GM18511 (cell line): ENCODE data around the gene TSHZ2.
"Not testable (repeated sequence)": the region's sequence is repeated elsewhere in the genome, so short reads cannot be mapped to it uniquely, and the experiment has no call there.

Experiments
- ATAC-seq: cut with Tn5 transposase; IDR thresholded peaks from one replicate; pipeline ENCODE4 v1.9.1; 2021; ENCODE audit warnings: mild to moderate bottlenecking, moderate library complexity; ENCODE audit not compliant: unreplicated experiment

The TSHZ2 gene

GRCh38 chr20:53402233-53403005 is 430.3 kb downstream of the TSHZ2 start:
- no peak for ATAC-seq

DNA sequence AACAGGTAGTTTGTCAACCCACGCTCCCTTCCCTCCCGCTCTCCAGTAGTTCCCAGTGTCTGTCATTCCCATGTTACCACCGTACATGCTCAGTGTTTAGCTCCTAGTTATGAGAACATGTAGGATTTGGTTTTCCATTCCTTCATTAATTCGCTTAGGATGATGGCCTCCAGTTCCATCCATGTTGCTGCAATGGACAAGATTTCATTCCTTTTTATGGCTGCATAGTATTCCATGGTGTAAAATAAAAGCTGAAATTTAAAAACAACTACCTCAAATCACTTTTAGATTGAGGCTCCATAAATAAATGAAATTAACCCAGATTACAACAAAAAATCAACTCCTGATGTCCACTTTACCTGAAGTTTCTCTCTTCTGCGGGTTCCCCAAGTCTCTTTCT is 430.9 kb downstream of the TSHZ2 start:
- no peak for ATAC-seq

GRCh38 chr20:53405139-53405538 is 433.0 kb downstream of the TSHZ2 start:
- no peak for ATAC-seq

GRCh38 chr20:53406580-53406979 is 434.4 kb downstream of the TSHZ2 start:
- no peak for ATAC-seq

DNA sequence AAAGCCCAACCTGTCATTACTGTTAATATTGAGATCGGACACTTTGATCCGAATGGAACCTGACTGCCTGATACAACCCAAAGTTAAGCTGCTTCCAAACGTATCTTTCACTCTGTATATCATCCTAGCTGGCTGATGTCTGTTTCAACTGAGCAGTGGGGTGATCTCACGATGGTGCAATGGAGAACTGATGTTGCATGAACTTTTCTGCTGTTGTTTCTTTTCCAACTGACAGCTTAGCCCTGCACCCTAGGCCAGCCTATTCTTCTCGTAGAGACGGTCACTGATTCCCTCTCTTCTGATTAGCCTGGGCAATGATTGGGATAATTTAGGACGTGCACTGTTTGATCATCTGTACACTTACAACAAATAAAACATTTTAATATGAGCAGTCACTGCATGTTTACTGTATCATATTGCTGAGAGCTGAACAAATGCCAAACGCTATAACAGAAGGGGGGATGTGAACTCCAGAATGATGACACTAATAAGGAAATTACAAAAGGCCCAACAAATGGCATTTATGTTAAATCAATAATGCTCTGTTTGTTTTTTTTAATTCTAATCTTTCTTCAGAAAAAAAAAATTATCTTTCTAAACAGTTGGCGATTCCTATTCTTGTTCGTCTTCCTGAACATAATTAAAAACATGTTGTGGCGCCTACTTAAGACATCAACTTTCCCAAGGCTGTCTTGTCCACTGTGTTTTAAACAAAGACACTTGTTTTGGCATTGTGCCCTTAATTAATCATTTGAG is 436.7 kb downstream of the TSHZ2 start:
- no peak for ATAC-seq

DNA sequence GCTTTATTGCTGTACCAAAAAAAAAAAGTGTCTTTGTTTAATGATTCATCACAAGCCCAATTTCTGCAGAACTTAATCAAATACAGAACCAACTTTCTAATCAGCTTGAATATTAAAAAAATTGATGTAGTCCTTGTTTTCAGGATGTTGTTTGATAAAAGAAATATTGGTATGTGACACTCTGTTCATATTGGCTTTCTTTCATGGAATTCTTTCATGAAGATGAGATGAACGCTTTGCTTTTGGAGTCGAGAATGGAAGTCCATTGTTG is 437.2 kb downstream of the TSHZ2 start:
- no peak for ATAC-seq

- no peak for ATAC-seq
Measured at GRCh38 chr20:53411129-53411528, 439.0 kb downstream of the TSHZ2 start.

DNA sequence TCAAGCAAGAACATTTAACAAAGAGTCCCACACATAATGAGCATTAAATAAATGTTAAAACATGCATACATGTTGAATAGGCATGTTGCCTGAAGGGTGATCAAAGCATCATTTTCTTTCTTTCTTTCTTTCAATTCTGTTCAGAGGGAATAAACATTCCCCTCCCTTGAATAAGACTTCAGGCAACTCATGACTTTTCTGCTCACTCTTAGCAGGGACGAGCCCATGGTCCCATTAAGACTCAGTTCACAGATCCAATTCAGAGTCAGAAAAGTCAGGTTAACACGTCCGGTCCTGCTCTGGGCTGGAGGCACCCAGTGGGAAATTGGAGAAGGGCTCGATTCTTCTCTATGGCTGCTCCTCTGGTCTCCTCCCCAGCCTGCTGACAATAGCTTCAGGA is 439.7 kb downstream of the TSHZ2 start:
- no peak for ATAC-seq

- no peak for ATAC-seq
Measured at GRCh38 chr20:53412577-53413185, 440.5 kb downstream of the TSHZ2 start.

GRCh38 chr20:53413186-53413631 is 441.1 kb downstream of the TSHZ2 start:
- ATAC-seq: peak; percentile 93

DNA sequence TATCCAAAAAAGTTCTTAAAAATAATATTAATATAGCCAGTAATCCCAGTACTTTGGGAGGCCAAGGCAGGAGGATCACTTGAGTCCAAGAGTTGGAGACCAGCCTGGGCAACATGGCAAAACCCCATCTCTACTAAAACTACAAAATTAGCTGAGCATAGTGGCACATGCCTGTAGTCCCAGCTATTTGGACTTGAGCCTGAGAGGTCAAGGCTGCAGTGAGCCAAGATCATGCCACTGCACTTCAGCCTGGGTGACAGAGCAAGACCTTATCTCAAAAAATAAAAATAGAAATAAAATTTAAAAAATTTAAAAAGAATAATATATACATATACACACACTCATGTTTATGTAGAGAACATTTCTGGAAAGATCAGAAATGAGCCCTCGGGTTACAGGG is 441.7 kb downstream of the TSHZ2 start:
- ATAC-seq: not testable (repeated sequence)

GRCh38 chr20:53419693-53420460 is 447.7 kb downstream of the TSHZ2 start:
- ATAC-seq: no peak

- ATAC-seq: no peak
Measured at GRCh38 chr20:53421343-53421742, 449.2 kb downstream of the TSHZ2 start.

GRCh38 chr20:53422039-53422438 is 449.9 kb downstream of the TSHZ2 start:
- ATAC-seq: no peak

GRCh38 chr20:53423587-53424146 is 451.5 kb downstream of the TSHZ2 start:
- ATAC-seq: no peak

GRCh38 chr20:53425481-53425880 is 453.3 kb downstream of the TSHZ2 start:
- no peak for ATAC-seq

- no peak for ATAC-seq
Measured at GRCh38 chr20:53425941-53426340, 453.8 kb downstream of the TSHZ2 start.

- no peak for ATAC-seq
Measured at GRCh38 chr20:53426766-53427312, 454.7 kb downstream of the TSHZ2 start.

GRCh38 chr20:53427951-53428350 is 455.8 kb downstream of the TSHZ2 start:
- ATAC-seq: no peak

DNA sequence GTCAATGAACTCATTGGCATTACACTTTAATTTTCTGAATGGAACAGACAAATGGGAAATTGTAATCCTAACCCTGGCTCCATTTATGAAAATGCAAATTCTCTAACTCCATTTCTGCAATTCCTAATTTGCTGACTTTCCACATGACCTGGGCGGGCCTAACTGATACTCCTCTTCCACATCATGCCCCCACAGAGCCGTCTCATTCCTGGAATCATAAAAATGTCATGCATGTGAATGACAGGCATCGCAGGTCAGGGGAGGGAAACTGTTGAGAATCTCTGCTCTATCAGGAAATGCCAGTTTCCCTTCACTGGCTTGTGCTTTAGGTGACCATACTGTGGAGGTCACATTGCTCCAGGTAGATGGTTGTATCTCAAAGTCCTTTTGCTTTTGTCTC is 456.4 kb downstream of the TSHZ2 start:
- ATAC-seq: no peak

DNA sequence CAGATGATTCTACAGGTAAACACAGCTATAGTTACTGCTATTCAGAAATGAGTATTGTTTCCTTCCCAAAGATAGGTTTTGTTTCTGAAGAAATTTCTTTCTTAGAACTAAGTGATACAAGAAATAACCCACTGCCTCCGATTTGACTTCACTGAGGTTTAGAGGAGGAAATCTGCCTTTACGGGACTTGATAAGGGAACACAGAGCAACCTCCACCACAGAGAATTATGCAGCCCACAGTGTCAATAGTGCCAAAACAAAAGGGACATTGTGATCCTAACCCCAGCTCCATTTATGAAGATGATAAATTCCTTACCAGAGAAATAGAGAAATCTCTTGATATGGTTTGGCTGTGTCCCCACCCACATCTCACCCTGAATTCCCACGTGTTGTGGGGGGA is 456.8 kb downstream of the TSHZ2 start:
- no peak for ATAC-seq
